Islet precursor cell (in vitro differentiated cells): ENCODE measurements around the gene PARN.
"Not testable (repeated sequence)": the region's sequence is repeated elsewhere in the genome, so short reads cannot be mapped to it uniquely, and the experiment has no call there.

Experiments
- DNase-seq: peaks from one replicate; pipeline ENCODE4 v3.0.0-alpha.2; 2018

Gene PARN

DNA sequence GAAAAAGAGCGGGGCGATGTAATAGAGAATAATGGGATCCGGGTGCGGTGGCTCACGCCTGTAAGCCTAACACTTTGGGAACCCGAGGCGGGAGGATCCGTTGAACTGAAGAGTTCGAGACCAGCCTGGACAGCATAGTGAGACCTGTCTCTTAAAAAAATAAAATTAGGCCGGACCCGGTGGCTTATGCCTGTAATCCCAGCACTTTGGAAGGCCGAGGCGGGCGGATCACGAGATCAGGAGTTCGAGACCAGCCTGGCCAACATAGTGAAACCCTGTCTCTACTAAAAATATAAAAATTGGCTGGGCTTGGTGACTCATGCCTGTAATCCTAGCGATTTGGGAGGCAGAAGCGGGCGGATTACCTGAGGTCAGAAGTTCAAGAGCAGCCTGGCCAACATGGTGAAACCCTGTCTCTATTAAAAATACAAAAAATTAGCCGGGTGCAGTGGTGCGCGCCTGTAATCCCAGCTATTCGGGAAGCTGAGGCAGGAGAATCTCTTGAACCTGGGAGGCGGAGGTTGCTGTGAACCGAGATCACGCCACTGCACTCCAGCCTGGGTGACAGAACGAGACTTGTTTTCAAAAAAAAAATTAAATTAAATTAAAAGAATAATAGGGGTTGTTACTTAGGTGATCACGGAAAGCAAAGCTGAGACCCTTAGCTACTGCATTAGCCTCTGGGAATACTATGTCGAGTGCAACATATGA is 715 bp upstream of the PARN start:
- DNase-seq: not testable (repeated sequence)

DNA sequence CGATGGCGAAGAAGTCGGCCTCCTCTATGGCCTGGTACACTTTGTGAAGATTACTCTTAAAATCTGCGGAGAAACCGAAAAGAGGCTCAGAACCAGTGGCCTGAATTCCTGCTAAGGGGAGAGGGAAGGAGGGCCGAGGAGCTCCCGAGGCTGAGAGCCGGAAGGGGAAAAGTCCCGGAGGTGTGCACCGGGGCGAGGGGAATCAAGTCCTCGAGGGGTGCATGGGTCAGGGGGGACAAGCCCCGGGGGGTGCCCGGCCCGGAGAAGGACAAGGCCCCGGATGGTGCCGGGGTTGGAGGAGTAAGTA is 495 bp downstream of the PARN start:
- DNase-seq: no peak

DNA sequence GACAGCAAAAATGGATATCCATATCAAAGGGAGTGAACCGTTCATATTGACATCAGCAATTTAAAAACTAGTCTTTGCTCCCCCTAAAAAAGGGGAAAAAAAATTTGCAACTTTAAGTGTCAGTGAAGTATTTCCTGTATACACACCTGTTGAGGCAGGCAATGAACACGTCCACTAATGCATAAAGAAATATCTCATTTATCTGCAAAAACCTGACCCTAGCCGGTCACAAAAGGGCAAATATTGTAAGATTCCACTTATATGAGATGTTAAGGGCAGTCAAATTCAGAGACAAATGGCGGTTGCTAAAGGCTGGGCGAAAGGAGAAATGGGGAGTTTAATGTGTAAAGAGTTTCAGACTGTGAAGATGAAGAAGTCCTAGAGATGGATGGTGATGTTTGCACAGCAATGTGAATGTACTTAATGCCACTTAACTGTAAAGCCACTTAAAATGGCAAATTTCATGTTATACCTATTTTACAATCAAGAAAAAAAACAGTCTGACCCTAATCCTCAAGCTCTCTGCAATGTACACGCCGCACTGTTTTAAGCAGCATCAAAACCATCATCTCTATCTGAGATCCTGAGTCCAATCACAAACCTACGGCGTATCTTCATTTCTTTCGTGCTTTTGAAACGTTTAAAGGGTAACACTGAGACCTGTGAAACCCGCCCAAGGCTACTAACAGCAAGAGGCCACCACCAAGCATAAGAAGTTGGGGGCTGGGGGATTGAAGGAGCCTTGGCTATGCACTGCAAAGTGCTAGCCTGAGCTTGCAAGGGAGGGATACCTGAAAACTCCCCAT is 1.1 kb downstream of the PARN start:
- DNase-seq: no peak

DNA sequence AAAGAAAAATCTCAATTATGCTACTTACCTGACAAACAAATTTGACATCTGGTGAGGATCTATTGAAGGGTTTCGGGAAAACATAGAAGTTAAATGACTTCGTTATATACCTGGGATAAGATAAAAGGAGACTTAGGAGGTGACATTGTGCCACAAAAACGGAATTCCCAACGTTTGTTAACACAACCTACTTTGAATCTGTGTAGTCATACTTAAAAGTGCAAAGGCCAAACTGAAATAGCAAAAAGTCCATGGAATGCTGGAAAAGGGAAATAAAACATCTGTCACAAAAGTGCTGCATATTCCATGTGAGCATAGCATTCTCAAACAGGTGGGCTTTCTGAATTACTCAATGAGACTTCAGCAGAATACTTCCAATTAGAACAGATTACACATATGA is 3.0 kb downstream of the PARN start:
- no peak for DNase-seq

DNA sequence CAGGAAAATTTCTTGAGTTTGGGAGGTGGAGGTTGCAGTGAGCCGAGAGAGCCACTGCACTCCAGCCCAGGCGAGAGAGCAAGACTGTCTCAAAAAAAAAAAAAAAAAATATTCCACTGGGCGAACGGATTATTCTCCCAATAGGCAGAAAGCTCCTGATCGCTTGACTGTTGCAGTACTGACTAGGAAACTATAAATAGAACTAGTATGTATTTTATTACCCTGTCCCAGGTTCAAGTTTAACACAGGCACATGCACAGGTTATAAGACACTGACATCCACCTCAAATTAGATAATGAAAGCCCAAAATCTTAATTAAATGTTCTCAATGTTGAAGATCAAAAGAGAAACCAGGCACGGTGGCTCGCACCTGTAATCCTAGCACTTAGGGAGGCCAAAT is 11.5 kb downstream of the PARN start:
- no peak for DNase-seq

DNA sequence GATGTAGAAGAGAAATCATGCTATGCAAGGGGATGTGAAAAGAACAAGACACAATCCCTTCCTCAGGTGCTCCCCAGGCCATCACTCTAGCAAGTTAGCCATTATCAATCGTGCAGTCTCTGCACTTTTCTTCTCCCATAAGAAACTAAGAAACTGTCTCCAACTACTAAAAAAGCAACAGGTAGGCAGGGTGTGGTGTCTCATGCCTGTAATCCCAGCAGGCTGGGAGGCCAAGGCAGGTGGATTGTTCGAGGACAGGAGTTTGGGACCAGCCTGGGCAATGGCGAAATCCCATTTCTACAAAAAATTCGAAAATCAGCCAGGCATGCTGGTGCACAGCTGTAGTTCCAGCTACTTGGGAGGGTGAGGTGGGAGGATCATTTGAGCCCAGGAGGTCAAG is 13.8 kb downstream of the PARN start:
- DNase-seq: no peak

DNA sequence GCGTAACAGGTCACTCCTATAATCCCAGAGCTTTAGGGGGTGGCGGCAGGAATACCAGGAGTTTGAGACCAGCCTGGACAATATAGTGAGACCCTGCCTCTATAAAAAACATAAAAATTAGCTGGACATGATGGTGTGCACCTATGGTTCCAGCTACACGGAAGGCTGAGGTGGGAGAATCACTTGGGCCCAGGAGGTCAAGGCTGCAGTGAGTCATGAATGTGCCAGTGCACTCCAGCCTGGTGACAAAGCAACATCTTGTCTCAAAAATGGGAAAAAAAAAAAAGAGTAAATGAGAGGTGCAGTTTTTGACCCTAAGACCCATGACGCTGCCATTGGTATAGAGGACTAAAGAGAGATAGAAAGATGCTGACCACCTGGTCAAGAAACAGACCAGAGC is 16.1 kb downstream of the PARN start:
- DNase-seq: no peak

DNA sequence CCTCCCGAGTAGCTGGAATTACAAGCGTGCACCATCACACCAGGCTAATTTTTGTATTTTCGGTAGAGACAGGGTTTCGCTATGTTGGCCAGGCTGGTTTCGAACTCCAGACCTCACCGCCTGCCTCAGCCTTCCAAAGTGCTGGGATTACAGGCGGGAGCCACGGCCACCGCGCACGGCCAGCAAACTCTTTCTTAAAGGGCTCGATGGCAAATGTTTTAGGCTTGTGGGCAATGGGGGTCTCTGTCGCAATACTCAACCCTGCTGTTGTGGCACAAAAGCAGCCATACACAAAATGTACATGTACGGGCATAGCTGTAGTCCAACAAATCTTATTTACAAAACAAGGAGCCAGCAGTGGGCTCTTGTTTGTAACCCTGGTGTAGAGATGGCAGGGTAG is 18.4 kb downstream of the PARN start:
- no peak for DNase-seq

DNA sequence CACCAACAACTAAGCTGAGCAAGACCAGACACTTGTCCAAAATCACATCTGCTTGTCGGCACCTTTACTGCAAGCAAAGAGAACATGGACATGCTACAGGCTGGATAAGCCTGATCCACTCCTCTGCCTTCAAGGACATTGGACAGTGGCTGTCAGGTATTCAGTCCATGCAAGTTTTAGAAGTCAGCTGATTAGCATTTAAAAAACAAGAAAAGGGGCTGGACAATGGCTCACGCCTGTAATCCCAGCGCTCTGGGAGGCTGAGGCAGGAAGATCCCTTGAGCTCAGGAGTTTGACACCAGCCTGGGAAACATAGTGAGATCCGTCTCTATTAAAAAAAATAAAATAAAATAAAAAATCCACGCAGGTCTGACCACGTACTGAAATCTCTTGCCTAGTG is 20.3 kb downstream of the PARN start:
- no peak for DNase-seq

DNA sequence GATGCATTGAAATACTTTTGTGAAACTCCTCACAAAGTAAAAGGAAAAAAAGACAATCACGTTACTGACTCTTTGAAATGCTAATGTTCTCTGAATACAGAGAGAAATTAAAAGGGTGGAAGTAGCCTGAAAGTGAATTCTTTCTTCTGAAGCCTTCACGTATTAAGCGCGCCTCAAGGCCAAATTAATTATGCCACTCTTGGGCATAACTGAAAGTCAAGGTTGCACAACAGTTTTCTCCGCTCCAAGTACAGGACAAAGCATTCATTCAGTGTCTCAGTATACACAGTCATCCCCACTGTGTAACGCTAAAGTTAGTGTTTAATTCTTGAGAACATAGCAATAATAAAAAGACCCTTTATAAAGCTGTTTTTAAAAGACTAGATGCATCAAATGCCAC is 21.5 kb downstream of the PARN start:
- no peak for DNase-seq

DNA sequence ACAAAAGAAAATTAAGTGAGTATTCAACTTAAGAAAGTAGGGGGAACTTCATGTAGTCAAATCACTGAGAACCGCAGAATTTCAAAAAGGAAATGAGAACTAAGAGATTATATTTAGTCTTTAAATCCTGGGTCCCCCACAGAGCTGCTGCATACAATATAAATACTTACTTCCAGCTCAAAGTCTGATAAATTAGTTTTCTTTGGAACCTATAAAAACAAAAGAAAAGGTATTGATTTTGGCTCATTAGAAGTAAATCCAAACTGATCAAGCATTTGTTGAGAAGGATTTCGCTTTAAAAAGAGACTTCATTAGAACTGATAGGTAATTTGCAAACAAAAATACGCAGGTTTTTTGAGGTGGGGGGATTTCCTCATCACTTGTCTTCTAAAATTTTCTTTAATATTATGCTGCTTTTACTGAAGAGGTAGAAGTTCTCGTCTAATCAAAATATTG is 21.9 kb downstream of the PARN start:
- DNase-seq: no peak

DNA sequence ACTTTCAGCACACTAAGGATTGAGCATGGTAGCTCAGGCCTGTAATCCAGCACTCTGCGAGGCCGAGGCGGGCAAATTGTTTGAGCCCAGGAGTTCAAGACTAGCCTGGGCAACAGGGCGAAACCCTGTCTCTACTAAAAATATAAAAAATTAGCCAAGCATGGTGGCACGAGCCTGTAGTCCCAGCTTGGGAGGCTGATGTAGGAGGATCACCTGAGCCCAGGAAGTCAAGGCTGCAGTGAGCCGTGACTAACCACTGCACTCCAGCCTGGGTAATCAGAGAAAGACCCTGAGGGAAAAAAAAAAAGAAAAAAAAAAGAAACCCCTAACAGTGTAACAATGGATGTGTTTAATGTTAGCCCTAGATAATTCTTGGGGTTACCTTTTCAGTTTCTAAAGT is 24.0 kb downstream of the PARN start:
- no peak for DNase-seq

DNA sequence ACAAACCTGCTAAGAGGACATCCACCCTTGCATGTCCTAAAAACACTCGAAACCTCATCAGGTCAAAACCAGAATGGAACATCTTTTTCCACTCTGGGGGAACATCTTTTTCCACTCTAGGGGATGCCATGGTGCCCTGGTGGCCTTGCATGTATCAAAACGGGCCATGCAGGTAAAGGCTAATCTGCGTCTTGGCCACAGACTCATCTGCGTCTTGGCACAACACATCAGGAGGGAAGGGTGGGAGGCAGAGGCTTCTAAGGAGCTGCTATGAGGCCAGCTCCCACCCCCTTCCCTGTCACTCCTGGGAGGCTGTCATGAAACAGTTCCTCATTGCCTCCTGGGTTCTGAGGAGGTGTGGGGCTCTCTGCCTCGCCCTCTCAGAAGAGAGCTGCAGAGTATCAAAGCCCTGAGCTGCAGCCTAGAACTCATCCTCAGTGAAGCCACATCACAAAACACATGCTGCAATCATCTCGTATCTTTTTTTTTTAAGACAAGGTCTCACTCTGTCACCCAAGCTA is 27.6 kb downstream of the PARN start:
- no peak for DNase-seq

DNA sequence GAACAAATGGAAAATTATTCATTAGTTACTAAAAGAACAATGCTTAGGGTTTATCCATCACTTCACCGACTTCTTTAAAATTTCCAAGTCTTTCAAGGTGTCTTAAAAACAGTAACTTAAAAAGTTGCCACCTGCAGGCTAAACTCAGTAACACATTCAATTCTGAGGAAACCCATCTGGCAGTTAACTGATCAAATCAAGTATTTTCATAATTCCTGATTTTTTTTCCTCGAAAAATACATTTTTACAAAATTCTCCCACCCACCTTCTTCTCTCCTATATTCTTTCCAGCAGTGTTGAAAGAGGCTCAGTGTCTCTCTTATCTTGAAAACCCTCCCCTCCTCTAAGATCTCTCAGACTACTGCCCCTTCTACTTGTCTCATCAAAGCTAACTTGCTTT is 29.9 kb downstream of the PARN start:
- DNase-seq: no peak

DNA sequence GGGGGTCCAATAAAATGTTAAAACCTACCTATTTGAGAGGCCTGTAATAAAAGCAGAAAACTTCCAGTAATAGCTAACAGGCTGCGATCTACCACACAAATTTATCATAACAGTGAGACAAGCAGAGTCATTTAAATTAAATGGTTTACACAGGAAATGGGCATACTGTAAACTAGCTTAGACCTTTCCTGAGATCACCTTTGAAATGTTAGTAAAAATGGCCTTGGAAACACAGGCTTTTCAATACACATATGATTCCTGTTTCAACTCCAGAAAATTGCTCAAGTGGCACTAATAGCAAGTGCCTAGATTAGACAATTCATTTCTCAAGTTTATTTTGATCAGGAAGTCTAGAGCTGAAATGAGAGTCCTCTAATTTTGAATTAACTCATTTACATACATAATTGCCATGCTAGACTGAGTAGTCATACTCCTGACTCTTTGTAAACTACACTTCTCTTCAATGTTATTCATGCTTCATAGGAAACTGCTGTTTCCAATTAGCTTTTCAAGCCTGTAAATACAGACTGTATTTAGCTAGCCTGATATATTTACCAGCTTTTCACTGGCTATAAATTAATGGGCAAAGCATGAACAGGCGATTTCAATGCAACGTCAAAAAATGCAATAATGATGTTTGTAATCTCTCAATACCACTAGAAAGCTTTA is 43.3 kb downstream of the PARN start:
- DNase-seq: no peak

DNA sequence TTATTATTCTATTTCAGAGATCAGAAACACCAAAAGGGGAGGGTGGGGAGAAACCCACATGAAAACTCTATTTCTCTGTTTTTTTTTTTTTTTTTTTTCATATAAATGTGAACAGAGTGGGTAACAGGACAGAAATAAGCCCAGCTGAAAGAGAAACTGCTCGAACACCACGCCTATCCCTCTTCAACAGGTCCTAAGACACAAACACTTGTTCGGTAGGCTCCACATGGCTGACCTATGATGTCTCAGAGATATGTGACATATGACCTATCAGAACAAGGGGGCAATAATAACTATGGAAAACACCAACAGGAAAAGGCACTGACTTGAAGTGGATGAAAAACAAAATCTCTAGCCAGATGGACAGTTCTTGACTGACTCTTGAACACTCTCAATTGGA is 44.8 kb downstream of the PARN start:
- DNase-seq: no peak

DNA sequence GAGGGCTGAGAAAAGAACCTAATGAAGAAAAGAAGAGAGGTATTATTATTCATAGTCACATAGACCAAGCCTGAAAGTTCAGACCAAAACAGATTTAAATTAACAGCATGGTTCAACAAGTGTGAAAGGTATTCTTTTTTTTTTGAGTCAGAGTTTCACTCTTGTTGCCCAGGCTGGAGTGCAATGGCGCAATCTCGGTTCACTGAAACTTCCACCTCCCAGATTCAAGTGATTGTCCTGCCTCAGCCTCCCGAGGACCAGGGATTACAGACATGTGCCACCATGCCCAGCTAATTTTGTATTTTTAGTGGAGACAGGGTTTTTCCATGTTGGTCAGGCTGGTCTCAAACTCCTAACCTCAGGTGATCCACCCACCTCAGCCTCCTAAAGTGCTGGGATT is 49.1 kb downstream of the PARN start:
- DNase-seq: not testable (repeated sequence)

DNA sequence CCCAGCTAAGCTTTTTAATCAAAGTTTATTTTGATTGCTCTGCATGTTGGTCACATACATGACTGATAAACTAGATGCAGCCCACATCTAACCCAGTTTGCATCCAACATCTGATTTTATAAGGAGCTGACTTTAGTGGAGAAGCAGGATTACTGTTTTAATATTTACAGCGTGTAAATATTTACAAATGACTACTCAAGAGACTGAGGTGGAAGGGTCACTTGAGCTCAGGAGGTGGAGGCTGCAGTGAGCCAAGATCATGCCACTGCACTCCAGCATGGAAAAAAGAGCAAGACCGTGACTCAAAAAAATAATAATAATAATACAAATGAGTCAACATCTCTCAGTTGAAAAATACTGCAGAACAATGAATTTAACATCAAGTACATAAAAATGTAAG is 50.8 kb downstream of the PARN start:
- no peak for DNase-seq

DNA sequence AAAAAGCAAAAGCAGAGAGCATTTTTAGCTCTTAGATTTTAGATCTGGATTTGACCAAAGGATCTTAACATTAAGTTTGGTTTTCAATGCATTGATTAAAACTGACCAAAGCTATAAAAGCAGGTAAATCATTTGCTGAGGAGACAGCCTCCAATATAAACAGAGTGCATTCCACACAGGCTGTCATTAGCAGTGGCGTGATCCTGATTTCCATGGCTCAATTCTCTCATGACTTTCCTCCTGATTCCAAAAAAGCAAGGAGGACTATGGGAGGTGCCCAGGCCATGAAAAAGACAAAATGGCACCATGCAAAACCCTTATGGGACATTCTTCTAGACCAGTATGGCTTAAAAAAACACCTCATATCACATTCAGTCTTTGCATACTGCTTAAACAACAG is 53.5 kb downstream of the PARN start:
- no peak for DNase-seq

DNA sequence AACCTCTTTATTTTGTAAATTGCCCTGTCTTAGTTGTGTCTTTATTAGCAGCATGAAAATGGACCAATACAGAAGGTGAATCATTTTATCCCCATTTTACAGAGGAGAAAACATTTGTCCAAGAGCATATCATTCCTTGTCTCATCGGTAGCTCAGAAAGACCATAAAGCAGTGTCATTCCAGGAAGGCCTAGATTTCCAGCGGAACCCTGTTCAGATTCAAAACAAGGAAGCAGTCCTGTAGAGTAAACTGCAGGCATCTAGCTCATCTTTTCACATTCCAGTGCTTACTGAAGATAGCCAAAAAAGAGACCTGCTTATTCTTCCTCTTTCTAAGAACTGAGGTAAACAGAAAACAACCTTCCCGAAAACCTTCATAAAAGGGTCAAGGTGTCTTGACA is 54.0 kb downstream of the PARN start:
- DNase-seq: no peak

DNA sequence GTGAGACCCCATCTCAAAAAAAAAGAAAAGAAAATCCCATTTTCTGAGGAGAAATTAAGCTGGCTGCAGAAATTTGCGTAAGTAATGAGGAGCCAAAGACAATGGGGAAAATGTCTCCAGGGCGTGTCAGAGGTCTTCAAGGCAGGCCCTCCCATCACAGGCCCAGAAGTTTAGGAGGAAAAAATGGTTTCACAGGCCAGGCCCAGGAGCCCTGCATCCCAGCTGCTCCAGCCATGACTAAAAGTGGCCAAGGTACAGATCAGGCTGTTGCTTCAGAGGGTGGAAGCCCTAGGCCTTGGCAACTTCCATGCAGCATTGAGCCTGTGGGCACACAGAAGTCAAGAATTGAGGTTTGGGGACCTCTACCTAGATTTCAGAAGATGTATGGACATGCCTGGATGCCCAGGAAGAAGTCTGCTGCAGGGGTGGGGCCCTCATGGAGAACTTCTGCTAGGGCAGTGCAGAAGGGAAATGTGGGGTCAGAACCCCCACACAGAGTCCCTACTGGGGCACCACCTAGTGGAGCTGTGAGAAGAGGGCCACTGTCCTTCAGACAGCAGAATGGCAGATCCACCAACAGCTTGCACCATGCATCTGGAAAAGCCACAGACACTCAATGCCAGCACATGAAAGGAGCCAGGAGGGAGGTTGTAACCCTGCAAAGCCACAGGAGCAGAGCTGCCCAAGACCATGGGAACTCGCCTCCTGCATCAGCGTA is 55.2 kb downstream of the PARN start:
- DNase-seq: not testable (repeated sequence)

DNA sequence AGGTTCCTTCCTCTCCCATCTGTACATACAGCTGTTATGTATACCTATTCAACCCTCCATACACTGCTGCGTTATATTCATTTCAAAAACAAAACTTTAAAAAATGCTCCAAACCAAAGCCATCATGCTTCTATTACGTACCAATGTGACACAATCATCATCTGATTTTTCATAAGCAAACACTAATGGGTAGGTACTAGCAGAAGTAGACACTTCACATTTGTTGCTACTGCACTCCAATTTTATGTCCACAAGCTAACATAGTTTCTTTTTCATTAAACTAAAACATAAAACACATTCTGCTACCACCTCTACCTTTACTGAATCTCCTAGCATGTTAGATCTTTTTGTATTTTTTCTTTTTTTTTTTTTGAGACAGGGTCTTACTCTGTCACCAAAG is 57.5 kb downstream of the PARN start:
- no peak for DNase-seq

DNA sequence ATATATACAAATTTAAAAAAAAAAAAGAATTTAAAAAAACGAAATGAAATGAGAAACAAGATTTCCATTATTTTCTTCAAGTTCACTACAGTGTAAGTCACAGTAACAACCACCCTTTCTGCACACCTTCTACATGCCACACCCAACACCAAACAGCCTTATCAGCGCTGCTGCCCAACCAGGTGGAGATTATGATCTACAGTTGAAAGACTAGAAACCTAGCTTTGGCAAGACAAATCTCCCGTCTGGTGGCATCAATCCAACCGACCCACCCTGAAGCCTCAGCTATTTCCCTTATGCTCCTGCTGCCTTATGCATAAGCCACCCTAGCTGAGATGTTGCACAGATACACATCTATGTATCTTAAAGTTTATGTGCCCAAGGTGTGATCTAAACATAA is 60.8 kb downstream of the PARN start:
- DNase-seq: no peak
